ENCODE measurements around the gene EXT2.

GRCh38 chr11:44147751-44148150 is 52.3 kb downstream of the EXT2 start:
- TF ChIP-seq CTCF (IDR thresholded peaks at IDR 0.05) (no peak), POLR2A (IDR thresholded peaks at IDR 0.05) (no peak)
